T-helper 22 cell (primary cell): ENCODE data around the gene ZNF557.

Experiments used
- DNase-seq: peaks from one replicate; pipeline ENCODE4 v3.0.0-alpha.2; 2020; ENCODE audit warnings: low read depth

Gene ZNF557

GRCh38 chr19:7074705-7075282 lies 5.3 kb downstream of the ZNF557 start:
- no peak for DNase-seq

GRCh38 chr19:7076151-7076550 lies 6.6 kb downstream of the ZNF557 start:
- DNase-seq = no peak

GRCh38 chr19:7078008-7078407 lies 8.5 kb downstream of the ZNF557 start:
- DNase-seq = no peak

DNA sequence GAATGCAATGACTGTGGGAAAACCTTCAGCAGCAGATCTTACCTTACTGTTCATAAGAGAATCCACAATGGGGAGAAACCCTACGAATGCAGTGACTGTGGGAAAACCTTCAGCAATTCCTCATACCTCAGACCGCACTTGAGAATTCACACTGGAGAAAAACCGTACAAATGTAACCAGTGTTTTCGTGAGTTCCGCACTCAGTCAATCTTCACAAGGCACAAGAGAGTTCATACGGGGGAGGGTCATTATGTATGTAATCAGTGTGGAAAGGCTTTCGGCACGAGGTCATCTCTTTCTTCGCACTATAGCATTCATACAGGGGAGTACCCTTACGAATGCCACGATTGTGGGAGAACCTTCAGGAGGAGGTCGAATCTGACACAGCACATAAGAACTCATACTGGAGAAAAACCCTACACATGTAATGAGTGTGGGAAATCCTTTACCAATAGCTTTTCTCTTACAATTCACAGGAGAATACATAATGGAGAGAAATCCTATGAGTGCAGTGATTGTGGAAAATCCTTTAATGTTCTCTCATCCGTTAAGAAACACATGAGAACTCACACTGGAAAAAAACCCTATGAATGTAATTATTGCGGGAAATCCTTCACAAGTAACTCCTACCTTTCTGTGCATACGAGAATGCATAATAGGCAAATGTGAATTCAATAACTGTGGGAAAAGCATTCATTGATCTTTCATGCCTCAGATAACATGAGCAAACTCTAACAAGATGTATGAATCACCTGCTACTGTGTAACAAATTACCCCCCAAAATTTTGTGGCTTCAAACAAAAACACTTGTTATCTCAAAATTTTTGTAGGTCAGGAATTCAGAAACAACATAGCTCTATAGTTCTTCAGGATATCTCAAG lies 13.8 kb downstream of the ZNF557 start:
- DNase-seq = no peak

DNA sequence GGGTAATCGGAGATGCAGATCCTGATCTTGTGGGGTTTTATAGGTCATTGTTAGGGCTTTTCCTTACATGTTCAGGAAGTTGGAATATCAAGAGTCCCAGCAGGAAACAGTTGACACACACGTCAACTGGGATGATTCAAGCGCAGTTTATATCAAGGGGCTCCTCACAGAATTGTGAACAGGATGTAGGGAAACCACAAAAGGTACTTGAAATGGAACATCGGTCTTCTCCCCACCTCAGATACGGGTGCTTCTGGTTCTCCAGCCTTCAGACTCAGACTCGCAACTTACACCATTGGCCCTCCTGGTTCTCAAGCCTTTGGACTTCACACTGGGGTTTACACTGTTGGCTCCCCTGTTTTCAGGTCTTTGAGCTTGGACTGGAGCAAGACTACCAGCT lies 19.5 kb downstream of the ZNF557 start:
- DNase-seq = no peak

GRCh38 chr19:7098096-7098495 lies 28.6 kb downstream of the ZNF557 start:
- DNase-seq = no peak

GRCh38 chr19:7098701-7099596 lies 29.4 kb downstream of the ZNF557 start:
- DNase-seq = peak; percentile 65

GRCh38 chr19:7099597-7099921 lies 30.1 kb downstream of the ZNF557 start:
- DNase-seq = no peak

DNA sequence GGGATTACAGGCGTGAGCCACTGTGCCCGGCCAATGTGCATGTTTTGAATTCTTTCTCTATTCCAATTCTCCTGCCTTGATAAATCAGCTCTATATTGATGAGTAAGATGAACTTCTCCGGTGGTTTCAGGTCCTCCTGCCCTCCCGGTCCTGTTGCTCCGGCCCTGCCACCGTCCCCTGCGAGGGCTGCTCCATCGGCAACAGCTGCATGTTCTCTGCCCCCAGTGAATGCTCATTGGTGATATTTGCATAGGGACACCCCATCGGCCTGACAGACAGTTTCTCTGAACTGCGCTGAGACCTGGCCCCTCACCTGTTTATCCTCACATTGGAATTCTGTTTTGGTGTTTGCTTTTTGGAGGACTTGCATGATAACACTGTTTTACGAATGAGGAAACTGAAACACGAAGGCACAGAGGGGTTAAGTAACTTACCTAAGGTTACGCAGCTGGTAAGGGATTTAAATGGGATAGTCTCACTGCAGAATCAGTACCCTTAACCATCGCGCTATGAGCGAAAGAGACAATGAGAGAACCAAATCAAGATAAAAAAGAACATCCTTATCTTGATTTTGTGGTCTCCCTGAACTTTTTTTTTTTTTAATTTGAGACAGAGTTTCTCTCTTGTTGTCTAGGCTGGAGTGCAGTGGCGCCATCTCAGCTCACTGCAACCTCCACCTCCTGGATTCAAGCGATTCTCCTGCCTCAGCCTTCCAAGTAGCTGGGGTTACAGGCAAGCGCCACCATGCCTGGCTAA lies 32.2 kb downstream of the ZNF557 start:
- no peak for DNase-seq

GRCh38 chr19:7104747-7105447 lies 35.4 kb downstream of the ZNF557 start:
- DNase-seq = no peak

DNA sequence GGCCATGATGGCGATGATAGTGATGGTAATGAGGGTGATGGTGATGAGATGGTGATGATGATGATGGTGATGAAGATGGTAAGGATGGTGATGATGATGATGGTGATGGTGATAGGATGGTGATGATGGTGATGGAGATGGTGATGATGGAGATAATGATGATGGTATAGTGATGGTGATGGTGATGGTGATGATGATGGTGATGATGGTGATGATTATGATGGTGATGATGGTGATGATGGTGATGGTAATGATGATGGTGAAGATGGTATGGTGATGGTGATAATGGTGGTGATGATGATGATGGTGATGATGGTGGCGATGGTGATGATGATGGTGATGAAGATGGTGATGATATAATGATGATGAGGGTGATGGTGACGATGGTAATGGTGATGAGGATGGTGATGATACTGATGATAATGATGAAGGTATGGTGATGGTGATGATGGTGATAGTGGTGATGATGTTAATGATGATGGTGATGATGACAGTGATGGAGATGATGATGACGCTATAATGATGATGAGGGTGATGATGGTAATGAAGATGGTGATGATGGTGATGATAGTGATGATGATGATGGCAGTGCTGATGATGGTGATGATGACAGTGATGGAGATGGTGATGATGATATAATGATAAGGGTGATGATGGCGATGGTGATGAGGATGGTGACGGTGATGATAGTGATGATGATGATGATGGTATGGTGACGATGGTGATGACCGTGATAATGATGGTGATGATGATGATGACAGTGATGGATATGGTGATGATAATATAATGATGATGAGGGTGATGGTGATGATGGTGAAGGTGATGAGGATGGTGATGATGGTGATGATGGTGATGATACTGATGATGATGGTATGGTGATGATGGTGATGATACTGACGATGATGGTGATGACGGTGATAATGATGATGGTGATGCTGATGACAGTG lies 37.5 kb downstream of the ZNF557 start:
- no peak for DNase-seq

DNA sequence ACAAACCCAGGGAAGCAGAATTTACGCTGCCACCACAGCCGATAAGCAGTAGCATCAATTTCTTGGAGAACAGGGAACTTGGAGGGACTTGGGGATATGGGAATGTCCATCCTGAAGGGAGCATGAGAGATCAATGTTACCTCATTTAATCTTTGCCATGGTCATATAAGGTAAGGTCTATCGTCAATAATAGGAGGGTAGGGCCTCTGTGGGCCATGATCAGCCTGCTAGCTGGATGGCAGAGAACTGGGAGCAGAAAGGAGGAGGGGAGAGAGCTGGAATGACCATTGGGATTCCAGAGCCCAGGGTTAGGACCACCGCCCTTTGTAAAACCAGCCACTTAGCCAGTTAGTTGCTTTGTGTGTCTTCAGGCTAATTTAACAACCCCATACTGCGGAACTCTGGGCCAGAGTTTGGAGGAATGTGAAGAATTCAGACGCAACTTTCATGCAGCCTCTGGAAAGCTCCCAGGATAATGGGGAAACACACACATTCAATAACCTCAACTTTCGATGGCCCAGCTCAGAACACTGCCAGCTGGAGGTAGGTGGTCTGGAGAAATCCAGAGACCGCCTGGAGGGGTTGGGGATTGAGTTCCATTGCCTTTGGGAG lies 40.3 kb downstream of the ZNF557 start:
- no peak for DNase-seq

DNA sequence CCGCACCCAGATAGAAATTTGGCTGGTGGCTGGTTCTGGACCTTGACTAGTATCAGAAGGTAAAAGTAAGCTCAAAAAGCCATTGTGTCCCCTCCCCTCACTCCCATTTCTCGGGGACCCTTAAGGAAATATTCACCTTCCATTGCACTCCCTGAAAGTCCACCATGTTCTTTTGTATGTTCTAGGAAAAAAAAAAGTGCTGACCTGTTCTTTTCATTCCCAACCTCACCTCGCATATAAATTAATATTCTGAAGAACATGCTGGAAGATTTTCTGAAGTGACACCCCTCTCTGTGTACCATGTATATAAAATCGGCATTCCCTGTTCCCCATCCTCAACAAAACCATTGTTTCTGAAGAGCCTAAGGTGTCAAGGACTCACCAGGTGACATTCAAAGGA lies 43.2 kb downstream of the ZNF557 start:
- no peak for DNase-seq

GRCh38 chr19:7113233-7113632 lies 43.7 kb downstream of the ZNF557 start:
- no peak for DNase-seq

DNA sequence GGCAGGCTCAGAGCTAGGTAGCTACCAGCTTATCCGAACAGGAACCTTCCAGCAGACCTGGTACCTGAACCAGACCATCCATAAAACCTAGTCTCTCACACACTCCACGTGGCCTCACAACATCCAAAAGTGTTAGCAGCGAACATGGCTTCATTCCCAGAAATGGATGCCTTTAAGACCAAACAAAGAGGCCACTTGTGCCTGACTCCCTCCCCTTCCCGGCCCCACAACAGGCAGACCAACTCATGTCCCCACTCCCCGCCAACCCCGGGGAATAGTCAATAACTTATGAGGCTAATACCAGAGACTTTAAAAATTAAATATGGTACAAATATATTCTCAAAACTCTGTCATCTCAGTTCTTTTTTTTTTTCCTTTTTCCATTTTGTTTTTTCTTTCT lies 46.2 kb downstream of the ZNF557 start:
- no peak for DNase-seq

GRCh38 chr19:7117248-7117647 lies 47.7 kb downstream of the ZNF557 start:
- no peak for DNase-seq

GRCh38 chr19:7119582-7119981 lies 50.1 kb downstream of the ZNF557 start:
- no peak for DNase-seq

GRCh38 chr19:7120499-7120898 lies 51.0 kb downstream of the ZNF557 start:
- no peak for DNase-seq

DNA sequence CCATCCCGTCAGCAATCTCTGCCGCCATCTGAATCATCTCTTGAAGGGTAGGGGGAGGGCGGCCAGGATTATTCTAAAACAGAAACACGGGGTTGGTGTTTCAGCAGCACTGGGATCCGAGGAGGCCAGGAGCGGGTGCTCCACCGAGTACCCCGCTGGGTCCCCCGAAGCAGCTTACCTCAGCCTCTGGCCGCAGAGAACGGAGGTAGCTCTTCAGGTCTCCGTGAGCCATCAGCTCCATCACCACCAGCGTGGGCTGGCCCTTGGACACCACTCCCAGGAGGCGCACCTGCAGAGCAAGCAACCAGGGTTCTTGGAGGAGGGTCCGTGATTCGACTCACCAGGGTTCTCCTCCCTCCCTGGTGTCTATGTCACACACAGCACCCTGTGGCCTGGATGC lies 53.2 kb downstream of the ZNF557 start:
- no peak for DNase-seq

DNA sequence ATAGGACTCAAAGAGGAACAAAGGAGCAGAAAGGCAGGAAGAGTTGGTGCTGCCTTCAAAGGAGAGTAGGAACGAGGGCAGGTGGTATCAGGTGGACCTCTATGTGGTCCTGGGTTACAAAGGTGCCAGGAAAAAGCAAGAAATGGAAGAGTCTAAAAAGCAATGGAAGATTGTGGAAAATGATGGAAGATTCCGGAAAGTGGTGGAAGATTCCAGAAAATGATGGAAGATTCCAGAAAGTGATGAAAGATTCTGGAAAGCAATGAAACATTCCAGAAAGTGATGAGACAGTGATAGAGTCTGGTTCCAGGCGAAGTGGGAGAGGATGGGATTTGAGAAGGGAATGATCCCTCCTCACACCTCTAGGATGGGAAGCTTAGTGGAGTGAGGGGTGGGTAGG lies 55.3 kb downstream of the ZNF557 start:
- DNase-seq = no peak
